Activated effector memory CD4-positive, alpha-beta T cell treated with Interleukin-2 at 50 U/mL for 16 hours (primary cell): Measurements from ENCODE around the gene WDR46.

ENCODE experiments used
- DNase-seq: peaks from one replicate; pipeline ENCODE4 v3.0.0-alpha.2; 2020

Gene WDR46

DNA sequence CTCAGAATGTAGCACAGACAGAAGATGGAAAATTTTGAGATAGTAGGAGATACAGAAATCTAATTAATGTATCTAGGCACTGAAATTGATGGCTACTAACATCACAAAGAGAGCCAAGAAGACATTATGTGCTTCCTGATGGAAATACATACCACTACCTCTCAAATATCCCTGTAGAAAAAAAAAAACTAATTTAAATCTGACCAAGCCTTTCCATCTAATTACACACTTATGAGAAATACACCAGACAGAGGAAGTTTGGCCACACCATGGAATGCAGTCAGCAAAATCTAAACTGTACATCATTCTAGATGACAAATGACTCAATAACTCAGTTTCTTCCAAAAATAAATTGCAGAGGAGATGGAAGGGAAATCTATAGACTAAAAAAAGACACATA is 36.3 kb downstream of the WDR46 start:
- DNase-seq, result no peak

DNA sequence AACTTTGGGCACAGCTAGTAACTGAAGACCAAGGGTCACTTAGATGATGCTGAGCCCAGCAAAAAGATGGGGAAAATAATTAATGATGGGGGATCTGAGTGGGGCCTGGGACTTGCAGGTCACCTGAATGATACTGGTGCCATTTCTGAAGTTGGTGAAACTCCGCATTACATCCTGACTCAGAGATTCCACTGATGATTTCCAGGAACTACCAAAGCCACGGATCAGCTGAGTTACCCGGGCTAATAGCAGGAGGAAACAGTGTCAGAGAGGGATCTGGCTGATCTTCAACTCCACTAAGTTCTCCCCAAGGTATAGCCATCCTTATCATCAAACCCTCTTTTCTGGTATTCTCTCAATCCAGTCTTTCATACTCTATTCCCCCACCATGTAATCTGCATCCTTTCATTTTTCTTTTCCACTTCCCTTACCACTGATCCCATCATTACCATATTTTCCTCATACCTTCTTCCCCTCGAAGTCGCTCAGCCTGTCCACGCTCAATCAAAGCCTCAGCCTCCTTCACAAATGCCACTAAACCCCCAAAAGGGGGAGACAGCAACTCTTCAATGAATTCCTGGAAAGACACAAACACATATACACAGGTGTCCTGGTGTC is 37.5 kb downstream of the WDR46 start:
- DNase-seq, result no peak

DNA sequence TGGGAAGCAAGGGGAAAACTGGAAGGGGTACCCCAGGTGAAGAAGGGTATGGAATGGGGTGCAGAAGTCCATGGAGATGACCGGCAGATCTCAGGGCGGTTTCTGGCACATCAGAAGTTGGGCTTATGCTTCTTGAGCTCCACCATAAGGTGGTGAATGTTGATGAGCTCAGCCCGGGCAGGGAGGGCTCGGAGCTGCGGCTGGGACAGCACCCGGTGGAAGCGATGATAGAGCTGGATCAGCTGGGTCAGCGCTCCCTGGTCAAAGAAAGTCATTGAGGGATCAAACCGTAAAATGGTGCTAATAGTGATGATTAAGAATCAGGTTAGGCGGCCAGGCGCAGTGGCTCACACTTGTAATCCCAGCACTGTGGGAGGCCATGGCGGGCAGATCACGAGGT is 38.3 kb downstream of the WDR46 start:
- no peak for DNase-seq

DNA sequence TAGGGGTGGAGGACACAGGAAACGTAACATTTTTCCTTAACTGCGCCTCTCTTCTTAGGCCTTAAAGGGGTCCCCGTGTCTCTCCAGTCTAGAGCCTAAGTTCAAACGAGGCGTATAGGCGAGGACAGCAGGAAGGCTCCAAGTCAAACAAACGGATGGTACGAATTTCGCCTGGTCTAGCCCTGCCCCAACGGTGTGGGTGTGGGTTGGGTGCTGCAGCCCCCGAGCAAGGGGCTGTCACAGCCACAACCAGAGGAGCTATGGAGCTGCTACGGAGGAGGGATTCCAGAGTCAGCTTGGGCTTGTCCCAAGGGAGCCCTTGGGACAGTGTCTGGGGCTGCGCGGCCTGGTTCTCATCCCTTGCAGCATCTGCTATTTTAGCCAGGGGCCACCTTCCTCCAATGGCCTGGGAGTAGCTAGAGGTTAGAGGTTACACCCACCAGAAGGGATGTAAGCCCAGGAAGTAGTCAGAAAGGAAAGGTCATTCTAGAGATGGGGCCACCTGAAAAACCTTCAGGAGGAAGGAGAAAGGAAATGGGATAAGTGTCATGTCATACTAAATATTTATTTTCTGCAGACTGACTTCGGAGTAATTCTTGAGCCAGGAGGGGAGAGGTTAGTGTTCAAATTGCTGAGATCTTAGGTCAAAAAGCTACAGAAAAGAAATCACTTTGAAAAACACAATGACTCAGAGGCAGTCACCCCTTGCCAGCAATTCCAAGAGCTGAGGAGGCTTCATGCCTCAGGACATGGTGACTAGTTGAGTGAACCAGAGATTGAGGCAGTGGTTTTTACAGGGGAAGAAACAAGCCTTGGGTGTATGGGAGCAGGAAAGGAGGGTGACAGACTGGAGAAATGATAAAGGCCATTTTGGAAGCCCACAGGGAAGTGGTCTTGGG is 39.1 kb downstream of the WDR46 start:
- no peak for DNase-seq

DNA sequence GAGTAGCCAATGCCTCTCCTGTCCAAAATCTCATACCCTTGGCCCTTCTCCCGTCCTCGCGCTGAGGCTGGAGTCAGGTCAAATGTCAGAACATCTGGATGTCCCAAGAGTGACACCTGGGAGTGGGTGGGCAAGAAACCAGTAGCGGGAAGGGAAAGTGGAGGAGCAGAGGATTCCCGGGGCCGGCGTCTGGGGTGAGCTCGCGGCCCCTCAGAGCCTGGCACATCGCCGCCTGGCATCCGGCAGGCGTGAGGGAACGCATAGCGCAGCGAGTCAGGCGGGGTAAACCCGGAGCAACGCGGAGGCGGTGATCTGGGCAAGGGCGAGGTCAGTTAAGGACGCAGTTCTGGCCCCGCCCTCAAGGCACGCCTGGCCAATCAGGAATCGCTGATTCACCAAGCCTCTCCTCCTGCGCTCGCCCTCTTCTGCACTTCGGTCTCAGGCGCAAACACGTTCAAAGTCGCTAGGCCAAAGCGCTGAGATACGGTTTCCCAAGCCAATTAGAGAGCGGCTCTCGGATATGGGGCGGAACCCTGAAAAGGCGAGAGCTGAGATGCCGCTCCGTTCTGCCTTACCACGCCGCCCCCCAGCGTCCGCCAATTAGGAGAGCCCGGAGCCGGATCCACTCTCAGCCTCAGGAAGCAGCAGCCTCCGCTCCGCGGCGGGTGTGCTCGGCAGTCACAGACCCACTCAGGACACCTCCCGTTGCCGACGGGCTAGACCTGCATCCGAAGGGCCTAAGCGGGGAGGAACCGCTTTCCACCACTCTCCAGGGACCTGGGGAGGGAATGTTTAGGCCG is 39.9 kb downstream of the WDR46 start:
- peak; percentile 94 for DNase-seq

DNA sequence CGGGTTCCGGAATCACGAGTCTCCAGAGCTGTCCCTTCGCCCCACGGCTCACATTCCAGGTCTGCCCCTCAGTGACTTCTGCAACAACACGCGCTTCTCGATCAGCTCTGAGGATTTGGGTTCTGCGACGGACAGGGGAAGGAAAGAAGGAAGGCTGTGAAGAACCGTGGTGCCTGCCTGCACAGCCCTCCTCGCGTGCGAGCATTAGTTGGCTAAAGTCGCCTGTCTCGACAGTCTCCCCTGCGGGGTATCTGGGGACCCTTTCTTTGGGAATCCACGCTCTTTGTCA is 40.5 kb downstream of the WDR46 start:
- DNase-seq, result no peak

DNA sequence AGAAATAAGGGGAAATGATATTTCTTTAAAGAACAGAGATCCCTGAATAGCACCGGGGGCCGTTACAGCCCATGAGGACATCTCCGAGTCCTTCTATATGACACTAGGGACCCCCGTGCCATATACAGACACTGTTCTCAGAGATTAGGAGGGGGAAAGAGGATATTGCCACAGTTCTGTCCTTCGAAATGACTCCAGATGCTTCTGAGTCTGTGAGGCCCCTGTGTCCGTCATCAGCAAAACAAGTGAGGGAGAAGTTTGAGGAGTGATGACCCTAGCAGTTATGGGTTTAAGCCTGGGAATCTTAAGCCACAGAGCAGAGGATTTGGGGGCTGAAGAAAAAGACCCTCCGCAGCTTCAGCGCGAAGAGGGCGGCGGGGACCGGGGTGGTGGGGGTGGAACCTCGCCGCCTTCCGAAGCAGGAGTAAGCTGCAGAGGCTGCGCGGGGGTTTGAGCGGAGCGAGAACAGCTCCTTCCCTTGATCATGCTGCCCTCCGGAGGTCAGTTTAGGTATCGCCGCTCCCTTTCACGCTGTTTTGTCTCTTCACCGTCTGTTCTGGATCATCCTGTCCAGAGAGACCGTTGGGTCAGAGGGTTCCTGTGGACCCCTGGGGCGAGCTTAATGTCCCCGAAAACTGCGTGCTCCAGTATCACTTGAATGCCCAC is 40.9 kb downstream of the WDR46 start:
- DNase-seq, result peak; percentile 85

DNA sequence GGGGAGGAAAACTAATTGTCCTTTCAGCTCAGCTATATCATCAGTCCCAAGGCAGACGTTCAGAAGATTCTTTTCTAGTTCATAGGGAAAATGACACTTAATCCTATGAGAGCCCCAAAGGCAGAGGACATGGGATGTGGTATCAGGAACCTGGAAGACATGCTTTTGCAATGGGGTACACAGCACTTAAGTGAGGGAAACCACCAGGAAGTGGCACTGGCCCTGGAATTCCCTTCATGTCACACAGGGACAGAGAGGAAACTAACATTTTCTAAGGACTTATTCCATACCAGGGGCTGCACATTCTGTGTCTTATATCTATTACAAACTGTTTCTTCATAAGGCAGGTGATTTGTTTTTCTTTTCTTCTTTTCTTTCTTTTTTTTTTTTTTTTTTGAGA is 45.6 kb downstream of the WDR46 start:
- no peak for DNase-seq

DNA sequence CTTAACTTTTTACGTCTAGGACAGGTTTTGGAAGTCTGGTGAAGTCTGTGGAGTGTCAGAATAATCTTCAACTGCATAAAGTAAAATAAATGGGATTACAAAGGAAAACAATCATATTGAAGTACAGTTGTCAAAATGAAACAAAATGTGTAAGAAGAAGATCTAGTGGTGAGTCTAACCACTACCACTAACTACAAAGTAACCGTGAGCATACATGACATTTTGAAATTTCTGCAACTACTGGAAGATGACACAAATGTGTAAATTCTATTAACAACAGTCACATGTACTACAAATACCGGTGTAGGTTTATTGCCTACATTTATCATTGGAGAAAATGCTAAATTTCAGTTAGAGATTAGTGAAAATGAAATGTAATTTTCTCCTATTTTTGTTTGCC is 47.1 kb downstream of the WDR46 start:
- DNase-seq, result no peak

DNA sequence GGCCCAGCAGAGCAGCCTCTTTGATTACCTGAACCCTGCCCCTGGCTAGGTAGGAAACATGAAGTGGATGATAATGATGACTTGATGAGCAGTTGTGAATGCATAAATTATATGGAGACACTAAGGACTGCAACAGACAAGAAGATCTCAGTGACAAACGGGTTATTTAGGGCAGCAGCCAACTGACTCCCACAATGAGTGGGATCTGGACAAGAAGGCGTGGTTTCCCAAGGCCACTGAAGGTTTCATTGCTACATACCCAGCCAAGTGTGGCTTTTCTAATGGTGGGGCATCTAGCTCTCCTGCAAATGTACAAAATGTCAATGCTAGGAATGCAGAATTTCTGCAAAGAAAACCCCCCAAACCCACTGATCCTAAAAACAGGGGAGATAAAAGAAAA is 51.3 kb downstream of the WDR46 start:
- no peak for DNase-seq

DNA sequence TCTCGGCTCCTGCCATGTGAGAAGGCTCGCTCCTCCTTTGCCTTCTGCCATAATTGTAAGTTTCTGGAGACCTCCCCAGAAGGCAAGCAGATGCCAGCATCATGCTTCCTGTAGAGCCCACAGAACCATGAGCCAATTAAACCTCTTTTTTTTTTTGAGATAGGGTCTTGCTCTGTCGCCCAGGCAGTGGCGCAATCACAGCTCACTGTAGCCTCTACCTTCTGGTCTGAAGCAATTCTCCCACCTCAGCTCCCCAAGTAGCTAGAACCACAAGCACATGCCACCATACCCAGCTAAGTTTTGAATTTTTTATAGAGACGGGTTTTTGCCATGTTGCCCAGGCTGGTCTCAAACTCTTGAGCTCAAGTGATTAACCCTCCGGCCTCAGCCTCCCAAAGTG is 52.2 kb downstream of the WDR46 start:
- DNase-seq, result no peak

DNA sequence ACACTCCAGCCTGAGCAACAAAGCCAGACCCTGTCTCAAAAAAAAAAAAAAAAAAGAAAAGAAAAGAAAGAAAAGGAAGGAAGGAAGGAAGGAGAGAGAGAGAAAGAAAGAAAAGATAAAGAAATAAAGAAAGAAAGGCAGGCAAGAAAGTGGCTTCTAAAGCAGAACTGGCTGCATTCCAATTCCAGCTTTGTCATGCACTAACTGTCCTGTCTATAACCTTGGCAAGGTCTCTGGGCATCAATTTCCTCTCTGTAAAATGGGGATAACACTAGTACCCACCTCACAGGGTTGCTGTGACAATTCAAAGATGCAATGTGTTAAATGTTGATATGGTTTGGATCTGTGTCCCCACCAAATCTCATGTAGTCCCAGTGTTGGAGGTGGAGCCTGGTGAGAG is 52.7 kb downstream of the WDR46 start:
- DNase-seq, result no peak

DNA sequence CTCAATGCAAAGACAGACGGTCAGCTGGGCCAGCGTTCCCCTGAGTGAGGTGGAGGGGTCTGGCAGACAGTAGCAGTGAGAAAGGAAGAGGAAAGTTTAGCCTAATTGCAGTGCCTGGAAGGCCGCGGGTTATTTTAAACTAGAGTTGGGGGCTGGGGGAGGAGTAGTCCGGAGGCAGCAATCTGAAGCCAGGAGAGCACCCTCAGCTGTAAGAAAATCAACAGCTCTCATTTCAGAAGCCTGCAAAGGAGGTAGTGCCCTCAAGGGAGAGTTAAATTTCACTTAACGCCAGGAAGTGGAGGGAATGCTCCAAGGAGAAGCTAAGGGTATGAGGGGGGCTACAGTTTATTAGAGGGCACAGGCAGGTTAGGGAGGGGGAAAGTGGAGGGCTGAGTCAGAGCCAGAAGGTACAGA is 53.8 kb downstream of the WDR46 start:
- DNase-seq, result no peak
